Cardiac fibroblast (primary cell): ENCODE measurements around the gene EIF4B.
A peak's percentile ranks its signal among the peaks of the same experiment; 100 is the strongest.

Source experiments
- DNase-seq, 2 donors: peaks; one replicate each; pipeline versions ENCODE4 v3.0.0 to v3.0.0-alpha.2; 2010; ENCODE audit warnings: low read depth in 2 of 2
- H3K4me3 ChIP-seq, 2 donors: replicated peaks in 1 of 2; 1 replicate in 1 of 2; 2 replicates in 1 of 2; pipeline ENCODE4 v1.5.1; 2011; ENCODE audit warnings: low read depth in 2 of 2, low read length in 2 of 2, mild to moderate bottlenecking in 2 of 2, moderate library complexity in 1 of 2
- TF ChIP-seq, protein P1 (sequence below): IDR thresholded peaks from one replicate; pipeline ENCODE4 v1.5.1; 2011; ENCODE audit warnings: low read depth, mild to moderate bottlenecking, low read length, inconsistent platforms

Gene EIF4B

DNA sequence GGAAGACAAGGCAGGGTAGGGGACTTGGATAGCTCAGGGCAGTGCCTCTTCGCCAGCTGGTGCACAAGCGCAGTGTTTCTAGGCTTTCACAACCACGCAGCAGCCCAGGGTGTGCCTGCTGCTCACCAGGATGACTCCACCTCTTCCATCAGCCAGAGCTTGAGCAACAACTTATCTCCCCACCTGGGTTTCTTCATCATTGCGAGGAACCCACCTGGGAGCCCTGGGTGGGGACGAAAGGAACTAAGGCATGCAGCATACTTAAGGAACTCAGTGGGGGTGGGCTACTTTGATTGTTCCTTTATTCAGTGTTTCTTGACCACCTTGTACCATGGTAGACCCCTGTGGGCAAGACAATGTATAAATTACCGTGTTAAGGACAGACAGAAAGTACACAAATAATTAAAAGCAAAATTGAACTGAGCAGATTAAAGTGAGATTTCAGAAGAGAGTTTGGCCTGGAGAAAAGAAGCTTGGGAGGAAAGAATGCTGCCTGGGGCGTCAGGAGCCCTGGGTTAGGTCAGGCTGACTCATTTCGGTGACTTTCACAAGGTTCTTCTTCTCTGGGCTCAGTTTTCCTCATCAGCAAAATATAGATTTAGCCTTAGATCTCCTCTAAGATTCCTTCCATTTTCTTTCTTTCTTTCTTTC is 34.5 kb upstream of the EIF4B start:
- no peak overlapping the region for H3K4me3 ChIP-seq
- peak; percentile 61 to 71 for DNase-seq
- TF ChIP-seq, protein P1, sequence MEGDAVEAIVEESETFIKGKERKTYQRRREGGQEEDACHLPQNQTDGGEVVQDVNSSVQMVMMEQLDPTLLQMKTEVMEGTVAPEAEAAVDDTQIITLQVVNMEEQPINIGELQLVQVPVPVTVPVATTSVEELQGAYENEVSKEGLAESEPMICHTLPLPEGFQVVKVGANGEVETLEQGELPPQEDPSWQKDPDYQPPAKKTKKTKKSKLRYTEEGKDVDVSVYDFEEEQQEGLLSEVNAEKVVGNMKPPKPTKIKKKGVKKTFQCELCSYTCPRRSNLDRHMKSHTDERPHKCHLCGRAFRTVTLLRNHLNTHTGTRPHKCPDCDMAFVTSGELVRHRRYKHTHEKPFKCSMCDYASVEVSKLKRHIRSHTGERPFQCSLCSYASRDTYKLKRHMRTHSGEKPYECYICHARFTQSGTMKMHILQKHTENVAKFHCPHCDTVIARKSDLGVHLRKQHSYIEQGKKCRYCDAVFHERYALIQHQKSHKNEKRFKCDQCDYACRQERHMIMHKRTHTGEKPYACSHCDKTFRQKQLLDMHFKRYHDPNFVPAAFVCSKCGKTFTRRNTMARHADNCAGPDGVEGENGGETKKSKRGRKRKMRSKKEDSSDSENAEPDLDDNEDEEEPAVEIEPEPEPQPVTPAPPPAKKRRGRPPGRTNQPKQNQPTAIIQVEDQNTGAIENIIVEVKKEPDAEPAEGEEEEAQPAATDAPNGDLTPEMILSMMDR, result no peak

DNA sequence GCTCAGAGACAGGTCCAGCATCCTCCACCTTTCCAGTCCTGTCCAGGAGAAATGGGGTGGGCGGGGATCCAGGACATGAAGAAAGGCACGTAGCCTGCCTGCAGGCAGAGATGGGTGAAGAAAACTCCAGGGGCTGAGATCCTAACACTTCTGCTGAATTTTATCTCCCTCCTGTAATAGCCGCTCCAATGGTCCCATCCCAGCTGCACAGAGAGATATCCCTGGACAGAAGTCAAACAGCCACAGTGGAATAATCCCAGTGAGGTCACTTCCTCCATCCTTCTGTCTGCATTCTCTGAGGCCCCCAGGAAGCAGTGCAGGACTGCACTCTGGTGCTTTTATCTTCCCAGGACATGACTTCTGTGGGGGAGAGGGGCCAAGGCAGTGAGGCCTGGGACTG is 31.1 kb upstream of the EIF4B start:
- DNase-seq, result peak; percentile 40 to 71
- TF ChIP-seq, protein P1, result no peak
- no peak overlapping the region for H3K4me3 ChIP-seq

DNA sequence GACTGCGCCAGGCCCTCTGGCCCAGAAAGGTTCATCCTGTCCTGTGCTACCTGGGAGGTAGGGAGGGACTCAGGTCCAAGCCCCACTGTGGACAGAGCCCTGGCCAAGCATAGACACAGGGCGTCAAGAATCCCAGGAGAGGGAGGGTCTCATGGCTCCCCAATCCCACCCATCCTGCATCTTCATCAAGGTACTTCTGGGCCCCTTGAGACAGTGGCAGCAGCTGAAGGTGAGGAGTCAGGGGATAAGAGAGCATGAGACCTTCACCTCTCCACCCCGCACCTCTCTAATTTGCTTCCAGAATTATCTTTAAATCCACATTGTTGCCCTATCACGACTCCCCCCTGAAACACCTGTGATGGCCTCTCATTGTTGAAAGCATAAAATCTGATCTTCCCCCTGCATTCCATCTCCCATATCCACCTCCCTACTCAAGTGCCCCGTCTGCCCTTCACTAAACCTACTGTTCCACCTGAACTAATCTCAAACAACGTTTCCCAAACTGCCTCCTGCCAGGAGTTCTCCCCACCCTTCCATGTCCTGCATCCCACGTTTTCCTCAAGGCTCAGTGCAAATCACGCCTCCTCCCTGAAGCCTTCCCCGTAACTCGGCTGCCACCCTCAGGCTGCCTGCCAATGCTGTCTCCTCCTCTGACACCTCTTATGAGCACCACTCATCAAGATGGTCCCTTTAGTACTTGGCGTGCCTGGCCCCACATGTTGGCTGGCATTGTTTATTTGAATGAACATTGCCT is 30.3 kb upstream of the EIF4B start:
- peak; percentile 22 to 36 for DNase-seq
- no peak overlapping the region for H3K4me3 ChIP-seq
- TF ChIP-seq, protein P1, result peak; percentile 4

DNA sequence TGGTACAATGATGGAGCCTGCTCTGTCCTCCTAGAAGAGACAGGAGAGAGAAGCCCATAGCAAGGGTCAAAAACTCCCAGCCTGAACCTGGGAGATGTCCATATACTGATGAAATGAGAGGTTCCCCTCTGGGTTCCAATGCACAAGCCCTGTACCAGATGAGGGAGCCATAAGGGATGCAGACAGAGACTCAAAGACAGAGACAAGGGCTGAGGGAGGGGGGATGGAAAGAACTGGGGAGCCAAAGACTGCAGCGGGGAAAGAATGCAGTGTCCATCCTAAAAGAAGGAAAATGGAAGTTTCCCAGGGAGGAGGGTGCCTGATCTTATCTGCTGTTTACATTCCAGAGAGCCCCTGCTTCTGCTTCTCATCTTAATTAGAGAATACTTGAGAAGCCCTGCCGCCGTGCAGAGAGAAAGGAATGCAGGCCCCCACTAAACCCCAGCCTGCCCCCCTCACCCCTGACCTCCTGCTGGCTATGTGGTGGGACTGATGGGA is 29.6 kb upstream of the EIF4B start:
- no peak overlapping the region for H3K4me3 ChIP-seq
- DNase-seq, result peak in 1 of 2 donors; percentile 68
- TF ChIP-seq, protein P1, result no peak

DNA sequence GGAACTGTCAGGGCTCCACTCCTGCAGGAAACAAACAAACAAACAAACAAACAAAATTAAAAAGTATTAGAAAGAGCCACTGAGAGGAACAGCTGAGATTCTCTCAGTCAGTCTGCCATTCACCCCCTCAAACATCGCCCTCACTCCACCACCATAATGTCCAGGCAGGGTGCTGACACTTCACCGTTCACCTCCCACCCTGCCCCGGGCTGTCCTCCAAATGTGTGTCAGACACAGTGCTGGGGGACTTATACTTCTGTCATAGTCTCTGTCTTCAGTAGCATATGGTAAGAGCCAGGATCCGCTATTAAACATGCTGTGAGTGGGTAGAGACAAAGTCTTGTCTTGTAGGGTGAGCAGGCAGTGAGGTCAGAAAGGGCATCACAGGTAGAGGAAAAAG is 29.1 kb upstream of the EIF4B start:
- DNase-seq, result no peak
- H3K4me3 ChIP-seq, result no peak overlapping the region
- TF ChIP-seq, protein P1, result no peak

DNA sequence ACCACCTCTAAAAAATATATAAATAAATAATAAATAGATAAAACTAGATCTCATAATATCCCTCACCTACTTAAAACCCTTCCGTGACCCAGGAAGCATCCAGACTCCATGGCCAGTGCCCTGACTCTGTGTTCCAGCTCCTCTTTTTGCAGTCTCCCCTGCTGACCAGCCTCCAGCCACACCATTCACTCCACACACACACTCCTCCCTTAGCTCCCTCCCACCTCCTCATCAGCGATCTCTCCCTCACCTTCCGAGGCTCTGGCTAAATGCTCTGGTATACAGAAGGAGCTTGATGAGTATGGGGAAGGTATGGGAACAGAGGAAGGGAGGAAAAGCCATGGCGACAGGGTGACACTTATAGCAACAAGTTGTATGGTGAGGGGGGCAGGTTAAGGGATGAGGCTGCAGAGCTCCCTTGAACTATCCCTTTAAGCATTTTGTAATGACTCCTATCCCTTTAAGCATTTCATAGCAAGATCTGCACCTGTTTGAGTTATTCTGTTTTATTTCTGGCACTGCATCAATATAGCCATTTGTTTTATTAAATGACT is 26.1 kb upstream of the EIF4B start:
- TF ChIP-seq, protein P1, result no peak
- no peak overlapping the region for H3K4me3 ChIP-seq
- no peak for DNase-seq
